ENCODE results near the gene EIF4H. TPM values are rescaled to one million over a fixed set of nuclear protein-coding genes. Genes with fewer than 3 reads are reported as not detected.
"Not testable (repeated sequence)": the region's sequence is repeated elsewhere in the genome, so short reads cannot be mapped to it uniquely, and the experiment has no call there.

The EIF4H gene
- total and polyA plus RNA-seq, 2 donors (not counting 1 experiment from before 2014, with no cell fraction given) = 127 to 199 TPM

DNA sequence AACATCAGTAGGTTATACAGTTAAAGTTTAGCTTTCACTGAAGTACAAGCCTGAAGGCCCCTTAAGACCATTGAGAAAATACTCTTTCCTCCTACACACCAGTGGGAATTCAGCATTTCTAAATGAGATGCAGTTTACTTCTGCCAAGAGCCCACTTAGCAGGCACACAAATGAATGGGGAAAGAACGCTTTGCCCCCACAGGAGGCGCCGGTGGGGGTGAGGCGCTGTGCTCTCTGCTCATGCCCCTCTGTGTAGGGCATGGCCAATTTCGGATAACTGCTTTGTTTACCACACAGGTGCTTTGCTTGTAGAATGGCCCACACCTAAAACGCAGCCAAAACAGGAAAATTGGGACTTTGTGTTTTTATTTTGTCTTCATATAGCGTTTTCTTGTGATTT is 19.8 kb downstream of the EIF4H start:
- no peaks in the 10 kb centered on the region for H3K9me3 Mint-ChIP-seq (ENCODE audit: insufficient read depth)
- H3K36me3 ChIP-seq (replicated peaks in 1 of 2; ENCODE audit: control extremely low read depth in 1 of 2, control insufficient read depth in 1 of 2, extremely low read depth in 1 of 2, insufficient read depth in 2 of 2, low read length in 1 of 2) = peaks cover 2 to 58% of the 10 kb centered on the region in 2 experiments
- ChIA-PET CTCF (interaction anchor here (1.2 to 1.5 kb wide), 5 partner anchors 9 to 207 kb away, joined by 3 to 8 read pairs (median 3); no protein-coding TSS in a partner anchor), POLR2A (no interaction called here)
- TF ChIP-seq, protein P1, sequence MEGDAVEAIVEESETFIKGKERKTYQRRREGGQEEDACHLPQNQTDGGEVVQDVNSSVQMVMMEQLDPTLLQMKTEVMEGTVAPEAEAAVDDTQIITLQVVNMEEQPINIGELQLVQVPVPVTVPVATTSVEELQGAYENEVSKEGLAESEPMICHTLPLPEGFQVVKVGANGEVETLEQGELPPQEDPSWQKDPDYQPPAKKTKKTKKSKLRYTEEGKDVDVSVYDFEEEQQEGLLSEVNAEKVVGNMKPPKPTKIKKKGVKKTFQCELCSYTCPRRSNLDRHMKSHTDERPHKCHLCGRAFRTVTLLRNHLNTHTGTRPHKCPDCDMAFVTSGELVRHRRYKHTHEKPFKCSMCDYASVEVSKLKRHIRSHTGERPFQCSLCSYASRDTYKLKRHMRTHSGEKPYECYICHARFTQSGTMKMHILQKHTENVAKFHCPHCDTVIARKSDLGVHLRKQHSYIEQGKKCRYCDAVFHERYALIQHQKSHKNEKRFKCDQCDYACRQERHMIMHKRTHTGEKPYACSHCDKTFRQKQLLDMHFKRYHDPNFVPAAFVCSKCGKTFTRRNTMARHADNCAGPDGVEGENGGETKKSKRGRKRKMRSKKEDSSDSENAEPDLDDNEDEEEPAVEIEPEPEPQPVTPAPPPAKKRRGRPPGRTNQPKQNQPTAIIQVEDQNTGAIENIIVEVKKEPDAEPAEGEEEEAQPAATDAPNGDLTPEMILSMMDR (IDR thresholded peaks at IDR 0.05) = no peak
- TF ChIP-seq EZH2 (IDR thresholded peaks at IDR 0.05; ENCODE audit: borderline replicate concordance, insufficient read depth, low read depth, low read length, poor library complexity, severe bottlenecking) = no peak
- ATAC-seq (ENCODE audit: low read depth) = no peak
- H3K79me2 ChIP-seq (ENCODE audit: control insufficient read depth, insufficient read depth, low read length) = peaks cover 29% of the 10 kb centered on the region
- no peaks in the 10 kb centered on the region for H3K27me3 Mint-ChIP-seq
- H3K4me2 ChIP-seq (replicated peaks; ENCODE audit: low read depth, low read length, poor library complexity, severe bottlenecking) = no peak overlapping the region
- peaks cover 44% of the 10 kb centered on the region for H4K20me1 ChIP-seq (ENCODE audit: control insufficient read depth, insufficient read depth, low read length, poor library complexity, severe bottlenecking)
- H3K9me3 ChIP-seq (ENCODE audit: control extremely low read depth in 1 of 3, control insufficient read depth in 2 of 3, insufficient read depth in 1 of 3, low read length in 2 of 3) = no peaks in the 10 kb centered on the region
- no peaks in the 10 kb centered on the region for H3K27me3 ChIP-seq (replicated peaks in 1 of 4; ENCODE audit: control extremely low read depth in 1 of 4, control insufficient read depth in 3 of 4, insufficient read depth in 4 of 4, low read length in 3 of 4)
- no peaks in the 10 kb centered on the region for H3K4me1 ChIP-seq (ENCODE audit: control insufficient read depth in 2 of 2, insufficient read depth in 2 of 2, low read length in 2 of 2)
- no peak overlapping the region for H3K4me3 ChIP-seq (ENCODE audit: control extremely low read depth in 1 of 5, extremely low read depth in 1 of 5, insufficient read depth in 1 of 5, low read depth in 2 of 5, low read length in 4 of 5)
- intact Hi-C loops (cut with micrococcal nuclease) = no loop called here
- no peak overlapping the region for H3K9ac ChIP-seq (ENCODE audit: low read length)
- 95% methylated on average over 5 of the region's 7 CpGs for WGBS (ENCODE audit: insufficient coverage)
- H3K27ac ChIP-seq (ENCODE audit: low read length in 2 of 2) = no peak overlapping the region
- H3K4me3 Mint-ChIP-seq = no peak overlapping the region
- no peak for DNase-seq
- no peak overlapping the region for H2AFZ ChIP-seq (ENCODE audit: insufficient read depth, low read depth, low read length, poor library complexity, severe bottlenecking)
- no peak overlapping the region for H3K27ac Mint-ChIP-seq
- H3K4me1 Mint-ChIP-seq = no peaks in the 10 kb centered on the region

DNA sequence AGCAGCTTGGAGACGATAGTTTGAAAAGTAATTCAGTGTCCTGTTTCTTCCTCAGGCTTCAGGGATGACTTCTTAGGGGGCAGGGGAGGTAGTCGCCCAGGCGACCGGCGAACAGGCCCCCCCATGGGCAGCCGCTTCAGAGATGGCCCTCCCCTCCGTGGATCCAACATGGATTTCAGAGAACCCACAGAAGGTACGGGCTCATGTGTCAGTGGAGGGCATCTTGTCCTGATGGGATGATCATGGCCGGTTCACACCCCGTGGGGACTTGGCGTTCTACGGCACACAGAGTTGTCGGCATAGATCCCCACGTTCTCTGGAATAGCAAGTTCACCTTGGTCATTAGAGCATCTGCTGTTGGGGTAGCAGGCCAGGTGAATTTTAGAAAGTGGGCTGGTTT is 20.5 kb downstream of the EIF4H start:
- ChIA-PET CTCF (interaction anchor here (1.2 to 1.5 kb wide), 2 partner anchors 9 to 11 kb away, joined by 3 read pairs; no protein-coding TSS in a partner anchor), POLR2A (no interaction called here)
- WGBS (ENCODE audit: insufficient coverage) = 91% methylated on average over 13 of the region's 14 CpGs
- Histone ChIP-seq H2AFZ (ENCODE audit: insufficient read depth, low read depth, low read length, poor library complexity, severe bottlenecking) (no peak overlapping the region), H3K9ac (ENCODE audit: low read length) (no peak overlapping the region), H3K79me2 (ENCODE audit: control insufficient read depth, insufficient read depth, low read length) (peaks cover 21% of the 10 kb centered on the region), H3K27ac (ENCODE audit: low read length in 2 of 2) (no peak overlapping the region), H3K9me3 (ENCODE audit: control extremely low read depth in 1 of 3, control insufficient read depth in 2 of 3, insufficient read depth in 1 of 3, low read length in 2 of 3) (no peaks in the 10 kb centered on the region), H3K4me3 (ENCODE audit: control extremely low read depth in 1 of 5, extremely low read depth in 1 of 5, insufficient read depth in 1 of 5, low read depth in 2 of 5, low read length in 4 of 5) (no peak overlapping the region), H3K36me3 (replicated peaks in 1 of 2; ENCODE audit: control extremely low read depth in 1 of 2, control insufficient read depth in 1 of 2, extremely low read depth in 1 of 2, insufficient read depth in 2 of 2, low read length in 1 of 2) (peaks cover 2 to 51% of the 10 kb centered on the region in 2 experiments), H3K4me1 (ENCODE audit: control insufficient read depth in 2 of 2, insufficient read depth in 2 of 2, low read length in 2 of 2) (no peaks in the 10 kb centered on the region), H3K27me3 (replicated peaks in 1 of 4; ENCODE audit: control extremely low read depth in 1 of 4, control insufficient read depth in 3 of 4, insufficient read depth in 4 of 4, low read length in 3 of 4) (no peaks in the 10 kb centered on the region), H3K4me2 (replicated peaks; ENCODE audit: low read depth, low read length, poor library complexity, severe bottlenecking) (no peak overlapping the region), H4K20me1 (ENCODE audit: control insufficient read depth, insufficient read depth, low read length, poor library complexity, severe bottlenecking) (peaks cover 36% of the 10 kb centered on the region)
- peak overlapping the region; percentile 10 for H3K27ac Mint-ChIP-seq
- TF ChIP-seq EZH2 (IDR thresholded peaks at IDR 0.05; ENCODE audit: borderline replicate concordance, insufficient read depth, low read depth, low read length, poor library complexity, severe bottlenecking) = no peak
- TF ChIP-seq, protein P1 (IDR thresholded peaks at IDR 0.05) = no peak
- DNase-seq = no peak
- H3K9me3 Mint-ChIP-seq (ENCODE audit: insufficient read depth) = no peaks in the 10 kb centered on the region
- intact Hi-C loops (cut with micrococcal nuclease) = no loop called here
- no peak overlapping the region for H3K4me3 Mint-ChIP-seq
- no peaks in the 10 kb centered on the region for H3K27me3 Mint-ChIP-seq
- ATAC-seq (ENCODE audit: low read depth) = no peak
- H3K4me1 Mint-ChIP-seq = no peaks in the 10 kb centered on the region

DNA sequence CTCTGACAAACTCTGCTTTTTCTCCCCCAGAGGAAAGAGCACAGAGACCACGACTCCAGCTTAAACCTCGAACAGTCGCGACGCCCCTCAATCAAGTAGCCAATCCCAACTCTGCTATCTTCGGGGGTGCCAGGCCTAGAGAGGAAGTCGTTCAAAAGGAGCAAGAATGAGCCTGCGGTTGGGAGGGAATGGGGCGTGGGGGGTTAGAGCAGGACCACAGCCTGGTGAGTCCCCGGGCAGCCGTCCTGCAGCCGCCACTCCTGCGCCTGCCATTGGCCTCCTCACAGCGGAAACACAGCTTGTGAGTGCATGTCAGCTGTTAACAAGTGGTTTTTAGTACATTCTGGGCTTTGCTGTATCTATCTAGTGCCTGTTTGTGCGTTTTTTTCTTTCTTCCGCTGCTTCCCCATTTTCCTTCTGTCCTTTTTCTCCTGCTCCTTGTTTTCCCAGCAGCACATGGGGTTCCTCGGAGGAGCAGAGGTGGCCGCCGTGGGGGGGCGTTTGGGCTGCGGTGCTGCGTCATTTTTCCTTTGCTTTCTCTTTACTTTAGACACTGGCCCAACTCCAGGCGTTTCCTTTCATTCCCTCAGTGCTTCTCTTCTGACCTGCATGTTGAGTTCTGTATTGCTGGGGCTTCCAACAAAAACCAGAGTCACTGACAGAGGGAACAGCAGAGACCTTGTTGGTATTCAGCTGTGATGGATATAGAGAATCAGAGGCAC is 21.1 kb downstream of the EIF4H start:
- H3K4me1 Mint-ChIP-seq; H3K4me3 Mint-ChIP-seq; H3K4me1 ChIP-seq (ENCODE audit: control insufficient read depth in 2 of 2, insufficient read depth in 2 of 2, low read length in 2 of 2); H3K4me3 ChIP-seq (ENCODE audit: control extremely low read depth in 1 of 5, extremely low read depth in 1 of 5, insufficient read depth in 1 of 5, low read depth in 2 of 5, low read length in 4 of 5); intact Hi-C loops (cut with micrococcal nuclease); H2AFZ ChIP-seq (ENCODE audit: insufficient read depth, low read depth, low read length, poor library complexity, severe bottlenecking); POLR2A ChIA-PET; DNase-seq; H3K4me2 ChIP-seq (replicated peaks; ENCODE audit: low read depth, low read length, poor library complexity, severe bottlenecking); H3K27ac ChIP-seq (ENCODE audit: low read length in 2 of 2); H3K9ac ChIP-seq (ENCODE audit: low read length); H3K27me3 ChIP-seq (replicated peaks in 1 of 4; ENCODE audit: control extremely low read depth in 1 of 4, control insufficient read depth in 3 of 4, insufficient read depth in 4 of 4, low read length in 3 of 4); CTCF ChIA-PET; H3K9me3 Mint-ChIP-seq (ENCODE audit: insufficient read depth); H3K27me3 Mint-ChIP-seq; H3K9me3 ChIP-seq (ENCODE audit: control extremely low read depth in 1 of 3, control insufficient read depth in 2 of 3, insufficient read depth in 1 of 3, low read length in 2 of 3); ATAC-seq (ENCODE audit: low read depth): not testable (repeated sequence)
- H3K27ac Mint-ChIP-seq = peak overlapping the region; percentile 10
- Histone ChIP-seq H3K36me3 (replicated peaks in 1 of 2; ENCODE audit: control extremely low read depth in 1 of 2, control insufficient read depth in 1 of 2, extremely low read depth in 1 of 2, insufficient read depth in 2 of 2, low read length in 1 of 2) (peaks cover 2 to 44% of the 10 kb centered on the region in 2 experiments), H3K79me2 (ENCODE audit: control insufficient read depth, insufficient read depth, low read length) (peaks cover 15% of the 10 kb centered on the region), H4K20me1 (ENCODE audit: control insufficient read depth, insufficient read depth, low read length, poor library complexity, severe bottlenecking) (peaks cover 30% of the 10 kb centered on the region)
- WGBS (ENCODE audit: insufficient coverage) = 0% methylated on average over 1 of the region's 23 CpGs

Data from B cell (primary cell).